B cell (primary cell): ENCODE measurements around the gene DENND5B. TPM values are rescaled to one million over a fixed set of nuclear protein-coding genes. Genes with fewer than 3 reads are reported as not detected.

Source experiments
- ATAC-seq: fragments of 200-7000 bp; cut with Tn5 transposase; one replicate; pipeline ENCODE4 v1.10.0; 2021; ENCODE audit warnings: low read depth, mild to moderate bottlenecking, moderate number of reproducible peaks, moderate library complexity
- CTCF ChIA-PET: fragments of 350-600 bp; sonication (Branson Sonifier 250); formaldehyde crosslinking; loops from one replicate; lab custom pipeline; 2021; ENCODE audit warnings: antibody characterized with exemption, inconsistent platforms; lab: Charles Lee
- POLR2A ChIA-PET: fragments of 350-600 bp; sonication (Branson Sonifier 250); formaldehyde crosslinking; loops from one replicate; lab custom pipeline; 2021; ENCODE audit warnings: antibody characterized with exemption; lab: Charles Lee
- DNase-seq: peaks from one replicate; pipeline ENCODE4 v3.0.0; 2013
- H2AFZ ChIP-seq: 2 replicates; pipeline ENCODE4 v1.6.1; 2012; ENCODE audit warnings: mild to moderate bottlenecking, low read depth, low read length; ENCODE audit not compliant: insufficient read depth, poor library complexity, severe bottlenecking
- H3K27ac ChIP-seq, 2 donors: 1 replicate in 1 of 2; 2 replicates in 1 of 2; pipeline ENCODE4 v1.5.1; 2012 to 2013; ENCODE audit warnings: low read length in 2 of 2, mild to moderate bottlenecking in 2 of 2, moderate library complexity in 1 of 2
- H3K27me3 ChIP-seq, 4 experiments: fragments of 200-600 bp in 1 of 4; sonication (generic) in 1 of 4; replicated peaks in 1 of 4; 1 replicate in 2 of 4; 2 replicates in 2 of 4; pipeline versions ENCODE4 v1.6.1 to v1.7.0; 2013 to 2016; ENCODE audit warnings: low read length in 3 of 4, mild to moderate bottlenecking in 2 of 4, mixed read lengths in 1 of 4, moderate library complexity in 1 of 4; ENCODE audit not compliant: insufficient read depth in 4 of 4, control insufficient read depth in 3 of 4; ENCODE audit errors: control extremely low read depth in 1 of 4
- H3K36me3 ChIP-seq, 2 experiments: replicated peaks in 1 of 2; 1 replicate in 1 of 2; 2 replicates in 1 of 2; pipeline versions ENCODE4 v1.6.1 to v1.7.1; 2013; ENCODE audit warnings: low read length in 1 of 2; ENCODE audit not compliant: insufficient read depth in 2 of 2, control insufficient read depth in 1 of 2; ENCODE audit errors: control extremely low read depth in 1 of 2, extremely low read depth in 1 of 2
- H3K4me1 ChIP-seq, 2 donors: fragments of 200-600 bp in 1 of 2; sonication (generic) in 1 of 2; 1 replicate in 1 of 2; 2 replicates in 1 of 2; pipeline versions ENCODE4 v1.5.1 to v1.6.1; 2013 to 2017; ENCODE audit warnings: low read length in 2 of 2; ENCODE audit not compliant: control insufficient read depth in 2 of 2, insufficient read depth in 2 of 2
- H3K4me2 ChIP-seq: replicated peaks from 2 replicates; pipeline ENCODE3; 2012; ENCODE audit warnings: mild to moderate bottlenecking, low read depth, low read length; ENCODE audit not compliant: poor library complexity, severe bottlenecking
- H3K4me3 ChIP-seq, 5 experiments: fragments of 200-600 bp in 1 of 5; sonication (generic) in 1 of 5; 1 replicate in 3 of 5; 2 replicates in 2 of 5; pipeline versions ENCODE4 v1.5.1 to v1.7.0; 2011 to 2016; ENCODE audit warnings: low read length in 4 of 5, mild to moderate bottlenecking in 4 of 5, low read depth in 2 of 5, control low read depth in 1 of 5, moderate library complexity in 1 of 5; ENCODE audit not compliant: insufficient read depth in 1 of 5; ENCODE audit errors: control extremely low read depth in 1 of 5, extremely low read depth in 1 of 5
- H3K79me2 ChIP-seq: fragments of 200-600 bp; sonication (generic); one replicate; pipeline ENCODE4 v1.6.0; 2016; ENCODE audit warnings: low read length; ENCODE audit not compliant: control insufficient read depth, insufficient read depth
- H3K9ac ChIP-seq: fragments of 200-600 bp; sonication (generic); 2 replicates; pipeline ENCODE4 v1.6.1; 2017; ENCODE audit warnings: mild to moderate bottlenecking, low read length, moderate library complexity
- H3K9me3 ChIP-seq, 3 donors: one replicate each; pipeline versions ENCODE4 v1.6.1 to v1.7.1; 2013; ENCODE audit warnings: low read length in 2 of 3; ENCODE audit not compliant: control insufficient read depth in 2 of 3, insufficient read depth in 1 of 3; ENCODE audit errors: control extremely low read depth in 1 of 3
- H4K20me1 ChIP-seq: 2 replicates; pipeline ENCODE4 v1.6.0; 2012; ENCODE audit warnings: mild to moderate bottlenecking, low read length; ENCODE audit not compliant: insufficient read depth, control insufficient read depth, poor library complexity, severe bottlenecking
- H3K27ac Mint-ChIP-seq: one replicate; pipeline ENCODE4 v1.8.0; 2021; ENCODE audit warnings: mixed read lengths
- H3K27me3 Mint-ChIP-seq: one replicate; pipeline ENCODE4 v1.8.0; 2021; ENCODE audit warnings: mixed read lengths
- H3K4me1 Mint-ChIP-seq: one replicate; pipeline ENCODE4 v1.8.0; 2021; ENCODE audit warnings: mixed read lengths
- H3K4me3 Mint-ChIP-seq: one replicate; pipeline ENCODE4 v1.8.0; 2021; ENCODE audit warnings: mixed read lengths
- H3K9me3 Mint-ChIP-seq: one replicate; pipeline ENCODE4 v1.8.0; 2022; ENCODE audit warnings: mixed read lengths; ENCODE audit not compliant: insufficient read depth
- CTCF ChIP-seq: fragments of 200-600 bp; IDR thresholded peaks from one replicate; pipeline ENCODE4 v1.8.0; 2022; ENCODE audit warnings: antibody characterized with exemption, mild to moderate bottlenecking
- EZH2 ChIP-seq: IDR thresholded peaks from 2 replicates; pipeline ENCODE4 v1.6.1; 2012; ENCODE audit warnings: borderline replicate concordance, low read depth, mild to moderate bottlenecking, moderate library complexity, low read length; ENCODE audit not compliant: insufficient read depth, poor library complexity, severe bottlenecking
- WGBS: methylation state at CpG from one replicate; pipeline ENCODE4 v1.1.5; 2013; ENCODE audit warnings: missing lambda C conversion rate; ENCODE audit not compliant: insufficient coverage; 5-methylcytosine and 5-hydroxymethylcytosine counted together
- intact Hi-C: fragments of 100-400 bp; cut with micrococcal nuclease; formaldehyde crosslinking; loops from one replicate; pipeline ENCODE4 v1.10.0; 2022
- polyA plus RNA-seq: library from polyadenylated mRNA; depleted of rRNA; stranded (reverse); fragments of >200 nt; gene quantifications from 2 replicates; pipeline ENCODE4 v1.2.3, GENCODE V29; 2012
- total RNA-seq, 2 donors: library from RNA; stranded (reverse); fragments of 120-200 nt in 1 of 2; gene quantifications; 1 replicate in 1 of 2; 2 replicates in 1 of 2; pipeline versions ENCODE4 v1.2.3 to v1.2.4, GENCODE V29; 2013 to 2022

The DENND5B gene
- total and polyA plus RNA-seq, 2 donors (not counting 1 experiment from before 2014, with no cell fraction given), result 18.7 to 55.3 TPM

GRCh38 chr12:31622038-31622437, 31.1 kb upstream of the DENND5B start:
- POLR2A ChIA-PET, result no interaction called here
- no CpG with 5 or more reads among the region's 4 CpGs for WGBS
- no peaks in the 10 kb centered on the region for H3K79me2 ChIP-seq
- DNase-seq, result no peak
- H2AFZ ChIP-seq, result no peak overlapping the region
- H3K4me3 ChIP-seq, result no peak overlapping the region
- no peaks in the 10 kb centered on the region for H3K27me3 Mint-ChIP-seq
- CTCF ChIA-PET, result no interaction called here
- H3K9me3 Mint-ChIP-seq, result no peaks in the 10 kb centered on the region
- H3K9me3 ChIP-seq, result peaks cover 0 to 7% (median 0%) of the 10 kb centered on the region in 3 donors
- TF ChIP-seq EZH2 (no peak), CTCF (no peak)
- intact Hi-C loops, result no loop called here
- H3K4me1 Mint-ChIP-seq, result peaks cover 15% of the 10 kb centered on the region
- no peak overlapping the region for H3K9ac ChIP-seq
- no peak overlapping the region for H3K27ac Mint-ChIP-seq
- H4K20me1 ChIP-seq, result no peaks in the 10 kb centered on the region
- no peak overlapping the region for H3K4me3 Mint-ChIP-seq
- H3K27me3 ChIP-seq, result no peaks in the 10 kb centered on the region
- no peak overlapping the region for H3K4me2 ChIP-seq
- no peak for ATAC-seq
- H3K36me3 ChIP-seq, result no peaks in the 10 kb centered on the region
- no peak overlapping the region for H3K27ac ChIP-seq
- H3K4me1 ChIP-seq, result peaks cover 0 to 6% of the 10 kb centered on the region in 2 donors

- peaks cover 0 to 6% of the 10 kb centered on the region in 2 donors for H3K4me1 ChIP-seq
- Mint-ChIP-seq H3K9me3 (no peaks in the 10 kb centered on the region), H3K27ac (no peak overlapping the region), H3K4me3 (no peak overlapping the region), H3K27me3 (no peaks in the 10 kb centered on the region), H3K4me1 (peaks cover 15% of the 10 kb centered on the region)
- H3K4me3 ChIP-seq, result no peak overlapping the region
- H4K20me1 ChIP-seq, result no peaks in the 10 kb centered on the region
- H3K9ac ChIP-seq, result no peak overlapping the region
- intact Hi-C loops, result no loop called here
- H3K79me2 ChIP-seq, result no peaks in the 10 kb centered on the region
- CTCF ChIA-PET, result no interaction called here
- ATAC-seq (no peak), DNase-seq (no peak)
- H3K36me3 ChIP-seq, result no peaks in the 10 kb centered on the region
- H3K4me2 ChIP-seq, result no peak overlapping the region
- no peak for TF ChIP-seq CTCF
- WGBS, result no CpG with 5 or more reads among the region's 2 CpGs
- POLR2A ChIA-PET, result no interaction called here
- no peak overlapping the region for H2AFZ ChIP-seq
- no peaks in the 10 kb centered on the region for H3K27me3 ChIP-seq
- H3K27ac ChIP-seq, result no peak overlapping the region
- H3K9me3 ChIP-seq, result no peaks in the 10 kb centered on the region
Measured at GRCh38 chr12:31620311-31620710, 29.4 kb upstream of the DENND5B start.
